ENCODE data around the gene TMTC4.
A peak's percentile ranks its signal among the peaks of the same experiment; 100 is the strongest.
"Not testable (repeated sequence)": the region's sequence is repeated elsewhere in the genome, so short reads cannot be mapped to it uniquely, and the experiment has no call there.

Gene TMTC4

DNA sequence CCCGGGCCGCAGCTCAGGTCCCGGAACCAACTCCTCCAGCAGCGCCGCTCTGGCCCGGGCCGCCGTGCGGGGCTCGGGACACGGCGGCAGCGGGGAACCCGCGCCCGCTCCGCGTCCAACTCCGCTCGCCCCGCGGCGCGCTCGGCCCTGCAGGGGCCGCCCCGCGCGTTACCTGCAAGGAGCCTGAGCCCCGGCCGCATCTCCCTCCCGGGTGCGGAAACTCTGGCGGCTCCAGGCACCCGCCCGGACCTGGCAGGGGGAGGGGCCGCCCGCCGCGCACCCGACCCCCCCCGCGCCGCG, at the start of gene TMTC4:
Gene TMTC4 (minus strand): TSS at position 224 of the 300 bp plus-strand sequence. CDS start 4,433 bp downstream, outside the sequence.
- Histone ChIP-seq H3K4me3 (ENCODE audit: low read depth, low read length) (peak within 1 kb of the TSS; percentile 93), H3K9me3 (ENCODE audit: control insufficient read depth, insufficient read depth, low read length) (no peaks in the 10 kb centered on the region), H3K36me3 (ENCODE audit: control insufficient read depth, insufficient read depth, low read length) (peaks cover 8% of the 10 kb centered on the region; the same call in 1 of the 2 replicates), H3K27ac (ENCODE audit: low read depth, low read length) (peak within 1 kb of the TSS; percentile 74), H3K4me1 (ENCODE audit: control insufficient read depth, insufficient read depth, low read length) (no peaks in the 10 kb centered on the region; the same call in 1 of the 2 replicates), H3K9ac (ENCODE audit: low read depth, low read length) (peak within 1 kb of the TSS; percentile 60), H3K27me3 (ENCODE audit: control insufficient read depth, insufficient read depth, low read length) (peaks cover 16% of the 10 kb centered on the region)

DNA sequence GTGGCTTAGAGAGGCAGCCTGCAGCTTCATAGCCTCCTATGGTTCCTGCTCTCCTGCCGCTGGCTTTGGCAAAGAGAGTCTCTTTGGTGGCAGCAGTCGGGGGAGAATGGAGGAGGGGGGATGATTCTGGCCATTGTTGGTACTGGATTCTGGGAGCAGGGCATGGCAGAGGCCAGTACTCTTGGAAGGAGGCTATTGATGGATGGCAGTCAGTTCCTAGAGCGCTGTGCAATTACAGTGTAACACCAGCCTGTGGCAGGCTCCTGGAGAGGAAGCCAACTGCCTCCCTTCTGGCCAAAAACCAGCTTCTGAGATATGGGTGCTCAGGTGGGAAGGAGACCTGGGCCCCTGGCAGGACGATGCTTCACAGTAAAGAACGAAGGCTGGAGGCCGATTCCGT, 47.9 kb upstream of the TMTC4 start:
- H3K4me1 ChIP-seq (ENCODE audit: control insufficient read depth, insufficient read depth, low read length), result no peaks in the 10 kb centered on the region
- no peaks in the 10 kb centered on the region for H3K27me3 ChIP-seq (ENCODE audit: control insufficient read depth, insufficient read depth, low read length)

DNA sequence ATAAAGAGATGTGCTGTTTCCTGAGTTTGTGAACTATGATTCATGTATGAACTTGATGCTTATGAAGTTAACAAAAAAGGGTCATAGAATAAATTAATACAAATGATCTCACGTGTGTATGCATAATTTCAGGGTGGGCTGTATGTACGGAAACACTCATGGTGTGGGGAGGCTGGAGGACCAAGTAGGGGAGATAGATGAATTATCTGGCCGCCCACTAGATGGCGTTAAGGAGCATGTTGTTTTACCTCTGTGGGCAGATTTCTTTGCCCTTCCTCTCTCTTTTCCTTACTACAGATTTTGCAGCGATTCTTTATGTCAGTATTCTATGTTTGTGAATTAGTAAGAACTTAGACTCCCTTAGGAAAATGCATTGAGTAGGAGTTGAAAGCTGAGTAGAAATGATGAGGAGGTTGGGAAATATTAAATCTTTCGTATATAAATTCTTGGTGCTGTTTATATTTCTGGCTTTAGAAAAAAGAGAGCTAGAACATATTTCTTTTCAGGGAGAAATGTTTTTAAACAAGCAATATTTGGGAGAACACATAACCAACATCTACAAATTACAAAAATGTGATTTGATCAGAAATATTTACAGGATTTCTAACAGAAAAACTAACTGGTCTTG, 47.4 kb upstream of the TMTC4 start:
- Histone ChIP-seq H3K9ac (ENCODE audit: low read depth, low read length) (no peak overlapping the region), H3K36me3 (ENCODE audit: control insufficient read depth, insufficient read depth, low read length) (no peaks in the 10 kb centered on the region), H3K4me3 (ENCODE audit: low read depth, low read length) (no peak overlapping the region), H3K27ac (ENCODE audit: low read depth, low read length) (no peak overlapping the region), H3K27me3 (ENCODE audit: control insufficient read depth, insufficient read depth, low read length) (no peaks in the 10 kb centered on the region), H3K4me1 (ENCODE audit: control insufficient read depth, insufficient read depth, low read length) (no peaks in the 10 kb centered on the region), H3K9me3 (ENCODE audit: control insufficient read depth, insufficient read depth, low read length) (no peaks in the 10 kb centered on the region)

More for the DNA sequence above, 47.9 kb upstream of the TMTC4 start:
- no peak overlapping the region for H3K9ac ChIP-seq (ENCODE audit: low read depth, low read length)
- H3K36me3 ChIP-seq (ENCODE audit: control insufficient read depth, insufficient read depth, low read length), result no peaks in the 10 kb centered on the region
- H3K9me3 ChIP-seq (ENCODE audit: control insufficient read depth, insufficient read depth, low read length), result no peaks in the 10 kb centered on the region
- no peak overlapping the region for H3K27ac ChIP-seq (ENCODE audit: low read depth, low read length)
- H3K4me3 ChIP-seq (ENCODE audit: low read depth, low read length), result no peak overlapping the region

DNA sequence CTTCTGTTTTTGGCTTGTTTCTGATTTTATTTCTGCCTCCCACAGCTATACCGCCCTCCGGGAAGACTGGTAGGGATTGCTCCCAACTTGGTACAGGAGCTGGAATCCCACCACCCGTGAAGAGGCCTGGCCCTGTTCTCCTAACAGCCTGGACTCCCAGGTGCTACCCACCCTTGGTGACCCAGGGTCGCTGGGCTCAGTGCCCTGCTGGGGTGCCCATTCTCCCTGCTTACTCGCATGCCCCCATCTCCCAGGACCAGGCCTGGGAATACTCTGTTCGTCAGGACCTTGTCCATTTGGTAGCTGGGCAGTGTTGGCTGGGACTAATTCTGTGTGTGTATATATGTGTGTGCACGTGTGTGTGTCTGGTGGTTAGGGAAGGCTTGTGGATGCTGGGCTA, 41.0 kb upstream of the TMTC4 start:
- H3K36me3 ChIP-seq (ENCODE audit: control insufficient read depth, insufficient read depth, low read length), result no peaks in the 10 kb centered on the region
- H3K9me3 ChIP-seq (ENCODE audit: control insufficient read depth, insufficient read depth, low read length), result no peaks in the 10 kb centered on the region
- H3K9ac ChIP-seq (ENCODE audit: low read depth, low read length), result no peak overlapping the region

GRCh38 chr13:100714478-100714877, 39.9 kb upstream of the TMTC4 start:
- no peak overlapping the region for H3K4me3 ChIP-seq (ENCODE audit: low read depth, low read length)
- H3K27me3 ChIP-seq (ENCODE audit: control insufficient read depth, insufficient read depth, low read length), result no peaks in the 10 kb centered on the region
- H3K4me1 ChIP-seq (ENCODE audit: control insufficient read depth, insufficient read depth, low read length), result no peaks in the 10 kb centered on the region
- no peak overlapping the region for H3K9ac ChIP-seq (ENCODE audit: low read depth, low read length)
- no peak overlapping the region for H3K27ac ChIP-seq (ENCODE audit: low read depth, low read length)
- no peaks in the 10 kb centered on the region for H3K9me3 ChIP-seq (ENCODE audit: control insufficient read depth, insufficient read depth, low read length)
- no peaks in the 10 kb centered on the region for H3K36me3 ChIP-seq (ENCODE audit: control insufficient read depth, insufficient read depth, low read length)

More for the DNA sequence above, 41.0 kb upstream of the TMTC4 start:
- no peaks in the 10 kb centered on the region for H3K27me3 ChIP-seq (ENCODE audit: control insufficient read depth, insufficient read depth, low read length)
- H3K4me3 ChIP-seq (ENCODE audit: low read depth, low read length), result no peak overlapping the region
- H3K27ac ChIP-seq (ENCODE audit: low read depth, low read length), result no peak overlapping the region
- no peaks in the 10 kb centered on the region for H3K4me1 ChIP-seq (ENCODE audit: control insufficient read depth, insufficient read depth, low read length)

DNA sequence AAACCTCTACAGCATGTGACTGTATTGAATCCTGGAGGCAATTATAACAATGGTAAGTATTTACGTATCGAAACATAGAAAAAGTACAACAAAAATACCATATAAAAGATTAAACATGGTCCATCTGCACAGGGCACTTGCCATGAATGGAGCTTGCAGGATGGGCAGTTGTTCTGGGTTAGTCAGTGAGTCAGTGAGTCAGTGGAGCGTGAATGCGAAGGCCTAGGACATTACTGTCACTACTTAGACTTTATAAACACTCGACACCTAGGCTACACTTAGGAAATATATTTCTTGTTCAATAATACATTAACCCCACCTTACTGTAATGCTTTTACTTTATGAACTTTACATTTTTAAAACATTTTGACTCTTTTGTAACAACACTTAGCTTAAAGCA, 35.6 kb upstream of the TMTC4 start:
- H3K4me3 ChIP-seq (ENCODE audit: low read depth, low read length), result no peak overlapping the region
- H3K36me3 ChIP-seq (ENCODE audit: control insufficient read depth, insufficient read depth, low read length), result no peaks in the 10 kb centered on the region
- no peak overlapping the region for H3K9ac ChIP-seq (ENCODE audit: low read depth, low read length)
- H3K27me3 ChIP-seq (ENCODE audit: control insufficient read depth, insufficient read depth, low read length), result no peaks in the 10 kb centered on the region
- H3K9me3 ChIP-seq (ENCODE audit: control insufficient read depth, insufficient read depth, low read length), result no peaks in the 10 kb centered on the region
- H3K27ac ChIP-seq (ENCODE audit: low read depth, low read length), result no peak overlapping the region
- H3K4me1 ChIP-seq (ENCODE audit: control insufficient read depth, insufficient read depth, low read length), result no peaks in the 10 kb centered on the region

DNA sequence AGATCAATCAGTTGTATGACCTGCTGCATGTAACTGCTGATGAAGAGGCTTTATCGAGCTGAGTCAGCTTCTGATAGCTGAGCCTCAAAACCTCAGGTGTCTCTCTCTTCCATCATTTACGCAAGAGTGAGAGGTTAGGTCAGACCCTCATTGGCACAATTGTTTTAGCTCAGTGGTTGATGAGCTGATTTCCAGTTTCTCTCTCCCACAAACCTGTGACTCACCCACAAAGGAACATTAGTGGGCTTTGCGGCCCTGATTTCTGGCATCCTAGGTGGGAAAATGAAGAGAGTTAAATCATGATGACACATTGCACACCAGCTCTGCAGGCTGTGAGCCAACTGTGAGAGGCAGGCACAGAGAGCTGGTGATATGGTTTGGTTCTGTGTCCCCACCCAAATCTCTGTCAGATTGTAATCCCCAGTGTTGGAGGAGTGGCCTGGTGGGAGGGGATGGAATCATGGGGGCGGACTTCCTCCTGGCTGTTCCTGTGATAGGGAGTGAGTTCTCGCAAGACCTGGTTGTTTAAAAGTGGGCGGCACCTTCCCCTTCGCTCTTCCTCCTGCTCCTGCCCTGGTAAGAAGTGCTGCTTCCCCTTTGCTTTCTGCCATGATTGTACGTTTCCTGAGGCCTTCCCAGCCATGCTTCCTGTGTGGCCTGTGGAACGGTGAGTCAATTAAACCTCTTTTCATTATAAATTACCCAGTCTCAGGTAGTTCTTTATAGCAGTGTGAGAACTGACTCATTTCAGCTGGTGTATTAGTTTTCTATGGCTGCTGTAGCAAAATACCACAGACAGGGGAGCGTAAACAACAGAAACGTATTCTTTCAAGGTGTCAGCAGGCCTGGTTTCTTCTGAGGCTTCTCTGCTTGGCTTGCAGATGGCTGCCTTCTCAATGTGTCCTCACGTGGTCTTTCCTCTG, 33.5 kb upstream of the TMTC4 start:
- Histone ChIP-seq H3K4me3 (ENCODE audit: low read depth, low read length) (no peak overlapping the region), H3K36me3 (ENCODE audit: control insufficient read depth, insufficient read depth, low read length) (no peaks in the 10 kb centered on the region), H3K27me3 (ENCODE audit: control insufficient read depth, insufficient read depth, low read length) (no peaks in the 10 kb centered on the region), H3K9me3 (ENCODE audit: control insufficient read depth, insufficient read depth, low read length) (no peaks in the 10 kb centered on the region), H3K9ac (ENCODE audit: low read depth, low read length) (no peak overlapping the region), H3K27ac (ENCODE audit: low read depth, low read length) (no peak overlapping the region), H3K4me1 (ENCODE audit: control insufficient read depth, insufficient read depth, low read length) (no peaks in the 10 kb centered on the region)

DNA sequence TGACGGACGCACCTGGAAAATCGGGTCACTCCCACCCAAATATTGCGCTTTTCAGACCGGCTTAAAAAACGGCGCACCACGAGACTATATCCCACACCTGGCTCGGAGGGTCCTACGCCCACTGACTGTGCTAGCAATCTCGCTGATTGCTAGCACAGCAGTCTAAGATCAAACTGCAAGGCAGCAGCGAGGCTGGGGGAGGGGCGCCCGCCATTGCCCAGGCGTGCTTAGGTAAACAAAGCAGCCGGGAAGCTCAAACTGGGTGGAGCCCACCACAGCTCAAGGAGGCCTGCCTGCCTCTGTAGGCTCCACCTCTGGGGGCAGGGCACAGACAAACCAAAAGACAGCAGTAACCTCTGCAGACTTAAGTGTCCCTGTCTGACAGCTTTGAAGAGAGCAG, 23.7 kb upstream of the TMTC4 start:
- H3K27me3 ChIP-seq (ENCODE audit: control insufficient read depth, insufficient read depth, low read length); H3K4me1 ChIP-seq (ENCODE audit: control insufficient read depth, insufficient read depth, low read length); H3K9ac ChIP-seq (ENCODE audit: low read depth, low read length); H3K27ac ChIP-seq (ENCODE audit: low read depth, low read length); H3K4me3 ChIP-seq (ENCODE audit: low read depth, low read length); H3K9me3 ChIP-seq (ENCODE audit: control insufficient read depth, insufficient read depth, low read length); H3K36me3 ChIP-seq (ENCODE audit: control insufficient read depth, insufficient read depth, low read length): not testable (repeated sequence)

- Histone ChIP-seq H3K4me1 (ENCODE audit: control insufficient read depth, insufficient read depth, low read length) (no peaks in the 10 kb centered on the region), H3K4me3 (ENCODE audit: low read depth, low read length) (no peak overlapping the region), H3K9me3 (ENCODE audit: control insufficient read depth, insufficient read depth, low read length) (peaks cover 4% of the 10 kb centered on the region), H3K27me3 (ENCODE audit: control insufficient read depth, insufficient read depth, low read length) (no peaks in the 10 kb centered on the region), H3K9ac (ENCODE audit: low read depth, low read length) (no peak overlapping the region), H3K27ac (ENCODE audit: low read depth, low read length) (no peak overlapping the region), H3K36me3 (ENCODE audit: control insufficient read depth, insufficient read depth, low read length) (no peaks in the 10 kb centered on the region)
Measured at GRCh38 chr13:100695509-100695773, 20.8 kb upstream of the TMTC4 start.

- Histone ChIP-seq H3K27ac (ENCODE audit: low read depth, low read length) (no peak overlapping the region), H3K4me3 (ENCODE audit: low read depth, low read length) (no peak overlapping the region)
Measured at GRCh38 chr13:100694722-100695508, 20.3 kb upstream of the TMTC4 start.

DNA sequence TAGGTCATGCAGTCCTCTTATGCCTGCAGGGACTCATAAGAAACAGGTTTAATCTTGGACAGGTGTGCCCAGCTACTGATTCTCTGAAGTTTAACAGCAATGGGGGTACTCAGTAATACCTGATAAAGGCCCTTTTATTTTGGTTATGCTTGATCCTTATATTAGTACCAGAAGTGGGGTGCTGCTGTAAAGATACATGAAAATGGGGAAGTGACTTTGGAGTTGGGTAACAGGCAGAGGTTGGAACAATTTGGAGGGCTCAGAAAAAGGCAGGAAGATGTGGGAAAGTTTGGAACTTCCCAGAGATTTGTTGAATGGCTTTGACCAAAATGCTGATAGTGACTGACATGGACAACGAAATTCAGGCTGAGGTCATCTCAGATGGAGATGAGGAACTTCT, 14.6 kb upstream of the TMTC4 start:
- Histone ChIP-seq H3K4me1 (ENCODE audit: control insufficient read depth, insufficient read depth, low read length) (no peaks in the 10 kb centered on the region), H3K27me3 (ENCODE audit: control insufficient read depth, insufficient read depth, low read length) (no peaks in the 10 kb centered on the region), H3K36me3 (ENCODE audit: control insufficient read depth, insufficient read depth, low read length) (no peaks in the 10 kb centered on the region), H3K9ac (ENCODE audit: low read depth, low read length) (no peak overlapping the region), H3K27ac (ENCODE audit: low read depth, low read length) (no peak overlapping the region), H3K9me3 (ENCODE audit: control insufficient read depth, insufficient read depth, low read length) (peaks cover 24% of the 10 kb centered on the region), H3K4me3 (ENCODE audit: low read depth, low read length) (no peak overlapping the region)

More at GRCh38 chr13:100694722-100695508, 20.3 kb upstream of the TMTC4 start:
- H3K27me3 ChIP-seq (ENCODE audit: control insufficient read depth, insufficient read depth, low read length), result no peaks in the 10 kb centered on the region
- no peaks in the 10 kb centered on the region for H3K36me3 ChIP-seq (ENCODE audit: control insufficient read depth, insufficient read depth, low read length)
- no peak overlapping the region for H3K9ac ChIP-seq (ENCODE audit: low read depth, low read length)
- H3K4me1 ChIP-seq (ENCODE audit: control insufficient read depth, insufficient read depth, low read length), result no peaks in the 10 kb centered on the region
- peaks cover 9% of the 10 kb centered on the region for H3K9me3 ChIP-seq (ENCODE audit: control insufficient read depth, insufficient read depth, low read length)
